ENCODE measurements around the gene GRPEL1.

DNA sequence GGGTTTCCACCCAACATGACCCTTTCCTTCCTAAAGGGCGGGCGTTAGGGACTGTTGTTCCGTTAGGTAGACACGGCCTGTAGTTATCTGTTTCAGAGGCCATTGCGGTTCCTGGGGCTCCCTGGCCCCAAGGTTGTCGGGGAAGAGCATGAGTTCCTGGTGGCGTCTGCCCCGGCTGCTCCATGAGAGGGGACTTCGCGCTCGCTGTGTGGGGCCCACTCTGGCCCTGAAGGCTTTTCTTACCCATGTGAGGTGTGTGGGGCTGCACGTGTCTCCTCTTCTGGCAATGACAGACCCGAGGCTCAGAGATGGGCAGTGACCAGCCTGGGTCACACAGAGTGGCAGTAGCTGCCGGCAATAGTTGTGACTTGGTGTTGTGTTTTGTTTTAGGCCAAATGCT is 15.6 kb downstream of the GRPEL1 start:
- TF ChIP-seq, protein P1, sequence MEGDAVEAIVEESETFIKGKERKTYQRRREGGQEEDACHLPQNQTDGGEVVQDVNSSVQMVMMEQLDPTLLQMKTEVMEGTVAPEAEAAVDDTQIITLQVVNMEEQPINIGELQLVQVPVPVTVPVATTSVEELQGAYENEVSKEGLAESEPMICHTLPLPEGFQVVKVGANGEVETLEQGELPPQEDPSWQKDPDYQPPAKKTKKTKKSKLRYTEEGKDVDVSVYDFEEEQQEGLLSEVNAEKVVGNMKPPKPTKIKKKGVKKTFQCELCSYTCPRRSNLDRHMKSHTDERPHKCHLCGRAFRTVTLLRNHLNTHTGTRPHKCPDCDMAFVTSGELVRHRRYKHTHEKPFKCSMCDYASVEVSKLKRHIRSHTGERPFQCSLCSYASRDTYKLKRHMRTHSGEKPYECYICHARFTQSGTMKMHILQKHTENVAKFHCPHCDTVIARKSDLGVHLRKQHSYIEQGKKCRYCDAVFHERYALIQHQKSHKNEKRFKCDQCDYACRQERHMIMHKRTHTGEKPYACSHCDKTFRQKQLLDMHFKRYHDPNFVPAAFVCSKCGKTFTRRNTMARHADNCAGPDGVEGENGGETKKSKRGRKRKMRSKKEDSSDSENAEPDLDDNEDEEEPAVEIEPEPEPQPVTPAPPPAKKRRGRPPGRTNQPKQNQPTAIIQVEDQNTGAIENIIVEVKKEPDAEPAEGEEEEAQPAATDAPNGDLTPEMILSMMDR (conservative IDR thresholded peaks at IDR 0.05; ENCODE audit: low read length) = no peak
- no peak for TF ChIP-seq EZH2phosphoT487 (IDR thresholded peaks at IDR 0.05; ENCODE audit: borderline replicate concordance, low read depth, low read length)

All from OCI-LY7 (cell line).